Erythroblast (primary cell): Measurements from ENCODE around the gene PIAS1.

Source experiments
- GATA1 ChIP-seq: IDR thresholded peaks from 2 replicates; pipeline ENCODE4 v1.6.1; 2011; ENCODE audit warnings: low read depth, mild to moderate bottlenecking, control low read depth, low read length, moderate library complexity
- POLR2A ChIP-seq: IDR thresholded peaks from 2 replicates; pipeline ENCODE4 v1.6.1; 2011; ENCODE audit warnings: mild to moderate bottlenecking, low read length

DNA sequence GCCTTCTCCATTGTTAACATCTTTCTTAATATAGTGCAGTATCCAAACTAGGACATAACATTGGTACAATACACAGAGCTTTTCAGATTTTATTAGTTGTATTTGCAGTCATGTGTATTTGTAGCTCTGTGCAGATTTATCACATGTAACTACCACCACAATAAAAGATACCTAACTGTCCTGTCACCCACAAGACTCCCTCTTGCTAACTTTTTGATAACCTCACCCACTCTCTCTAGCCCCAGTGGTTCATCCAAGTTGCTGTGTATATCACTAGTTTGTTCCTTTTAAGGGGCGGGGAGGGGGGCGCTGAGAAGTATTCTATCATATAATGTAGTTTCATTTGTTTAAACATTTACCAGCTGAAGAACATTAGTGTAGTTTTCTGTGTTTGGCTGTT, 46.1 kb downstream of the PIAS1 start:
- TF ChIP-seq POLR2A (no peak), GATA1 (no peak)
